Sigmoid colon (tissue), 7 donors: ENCODE measurements around the gene F12. TPM values are rescaled to one million over a fixed set of nuclear protein-coding genes. Genes with fewer than 3 reads are reported as not detected.

Source experiments
- DNase-seq: peaks from one replicate; pipeline ENCODE4 v3.0.0-alpha.2; 2019
- H3K27ac ChIP-seq, 4 donors: fragments of 200-600 bp; sonication (generic); one replicate each; pipeline ENCODE4 v1.5.1; 2016 to 2019; ENCODE audit warnings: mild to moderate bottlenecking in 1 of 4
- H3K27me3 ChIP-seq, 3 donors: fragments of 200-600 bp; sonication (generic); one replicate each; pipeline ENCODE4 v1.5.1; 2019; ENCODE audit warnings: mild to moderate bottlenecking in 1 of 3
- H3K36me3 ChIP-seq, 4 donors: fragments of 200-600 bp; sonication (generic); one replicate each; pipeline ENCODE4 v1.5.1; 2016 to 2019
- H3K4me1 ChIP-seq, 4 donors: fragments of 200-600 bp; sonication (generic); one replicate each; pipeline ENCODE4 v1.5.1; 2017 to 2019
- H3K4me3 ChIP-seq, 4 donors: fragments of 200-600 bp; sonication (generic); one replicate each; pipeline ENCODE4 v1.5.1; 2017 to 2019; ENCODE audit warnings: mild to moderate bottlenecking in 2 of 4, moderate library complexity in 1 of 4
- H3K9me3 ChIP-seq, 4 donors: fragments of 200-600 bp in 3 of 4; sonication (generic) in 3 of 4; one replicate each; pipeline versions ENCODE4 v1.5.1 to v1.6.1; 2013 to 2019
- EP300 ChIP-seq, 4 donors: sonication (generic); formaldehyde crosslinking; IDR thresholded peaks; one replicate each; pipeline ENCODE4 v1.6.1; 2017; ENCODE audit warnings: antibody characterized with exemption in 4 of 4
- POLR2A ChIP-seq, 2 donors: fragments of 450-650 bp; IDR thresholded peaks; one replicate each; pipeline ENCODE4 v1.6.1; 2016; ENCODE audit warnings: antibody characterized with exemption in 2 of 2, mild to moderate bottlenecking in 2 of 2, moderate library complexity in 2 of 2
- POLR2AphosphoS5 ChIP-seq, 4 donors: sonication (generic); formaldehyde crosslinking; IDR thresholded peaks; one replicate each; pipeline ENCODE4 v1.6.1; 2017; ENCODE audit warnings: antibody characterized with exemption in 4 of 4
- WGBS, 2 donors: extraction: QIAGEN DNeasy Blood & Tissue Kit; methylation state at CpG; one replicate each; pipeline ENCODE4 v1.1.7; 2013; 5-methylcytosine and 5-hydroxymethylcytosine counted together
- intact Hi-C: fragments of 100-400 bp; cut with DNase I; formaldehyde crosslinking; loops from one replicate; pipeline ENCODE4 v1.15.1; 2023
- polyA plus RNA-seq, 3 donors: library from polyadenylated mRNA; stranded (reverse); fragments of 200-250 nt; gene quantifications; one replicate each; pipeline ENCODE4 v1.2.3, GENCODE V29; 2013
- total RNA-seq, 4 donors: library from RNA; depleted of rRNA; stranded (reverse); fragments of >200 nt; gene quantifications; one replicate each; pipeline ENCODE4 v1.1.0, GENCODE V29; 2016
- TF ChIP-seq, protein P1 (sequence below), 4 experiments: fragments of 450-650 bp in 3 of 4; fragments of 200-600 bp in 1 of 4; IDR thresholded peaks; one replicate each; pipeline ENCODE4 v1.5.1; 2016 to 2019; ENCODE audit warnings: antibody characterized with exemption in 4 of 4, mild to moderate bottlenecking in 3 of 4, moderate library complexity in 2 of 4
- donor health status: healthy with polysubstance abuse.
- donor health status: Bipolar disorder and iron deficiency.
- donor health status: healthy.

Gene F12
- under 1 TPM in 3 of 4 donors, not detected in 1; 0.36 to 0.83 (median 0.81) TPM for total RNA-seq
- 10 to 100 TPM in 1 of 3 donors, 1 to 10 TPM in 2; 3.6 to 14.0 (median 8.1) TPM for polyA plus RNA-seq

DNA sequence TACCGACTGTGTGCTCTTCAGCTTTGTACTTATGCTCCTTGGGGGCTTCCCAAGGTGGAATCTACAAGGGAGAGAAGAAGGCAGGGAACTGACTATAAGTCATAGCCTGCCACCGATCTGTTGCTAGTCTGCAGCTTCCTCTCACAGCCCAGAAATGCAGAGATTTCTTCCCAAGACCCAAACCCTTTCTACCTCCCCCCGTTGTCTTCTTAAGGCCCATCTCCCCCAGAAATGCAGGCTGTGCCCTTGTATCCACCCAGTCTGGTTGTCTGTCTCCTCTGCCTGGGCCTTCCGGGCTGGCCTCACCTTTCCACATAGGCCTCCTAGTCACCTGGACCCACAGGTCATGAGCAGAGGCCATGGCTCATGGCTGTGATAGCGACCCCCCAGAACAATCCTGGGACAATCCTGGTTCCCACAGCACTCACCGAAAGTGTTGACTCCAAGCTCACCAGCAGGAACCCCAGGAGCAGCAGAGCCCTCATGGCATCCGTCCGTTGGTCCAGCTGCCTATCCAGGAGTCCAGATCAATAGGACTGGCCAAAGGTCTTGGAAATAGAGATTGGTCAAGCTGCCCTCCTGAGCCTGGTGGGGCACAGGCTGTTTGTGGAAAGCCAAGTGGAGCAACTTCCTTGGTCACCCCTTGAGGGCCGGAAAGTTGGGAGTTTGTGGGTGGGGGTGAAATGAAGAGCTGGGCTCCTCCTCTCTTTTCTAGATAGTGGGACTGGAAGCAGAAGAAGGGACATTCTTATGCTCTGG, at the start of gene F12:
Gene F12 (minus strand): TSS at position 522 of the 759 bp plus-strand sequence. CDS start 37 bp downstream, at position 485.
- TF ChIP-seq, protein P1, sequence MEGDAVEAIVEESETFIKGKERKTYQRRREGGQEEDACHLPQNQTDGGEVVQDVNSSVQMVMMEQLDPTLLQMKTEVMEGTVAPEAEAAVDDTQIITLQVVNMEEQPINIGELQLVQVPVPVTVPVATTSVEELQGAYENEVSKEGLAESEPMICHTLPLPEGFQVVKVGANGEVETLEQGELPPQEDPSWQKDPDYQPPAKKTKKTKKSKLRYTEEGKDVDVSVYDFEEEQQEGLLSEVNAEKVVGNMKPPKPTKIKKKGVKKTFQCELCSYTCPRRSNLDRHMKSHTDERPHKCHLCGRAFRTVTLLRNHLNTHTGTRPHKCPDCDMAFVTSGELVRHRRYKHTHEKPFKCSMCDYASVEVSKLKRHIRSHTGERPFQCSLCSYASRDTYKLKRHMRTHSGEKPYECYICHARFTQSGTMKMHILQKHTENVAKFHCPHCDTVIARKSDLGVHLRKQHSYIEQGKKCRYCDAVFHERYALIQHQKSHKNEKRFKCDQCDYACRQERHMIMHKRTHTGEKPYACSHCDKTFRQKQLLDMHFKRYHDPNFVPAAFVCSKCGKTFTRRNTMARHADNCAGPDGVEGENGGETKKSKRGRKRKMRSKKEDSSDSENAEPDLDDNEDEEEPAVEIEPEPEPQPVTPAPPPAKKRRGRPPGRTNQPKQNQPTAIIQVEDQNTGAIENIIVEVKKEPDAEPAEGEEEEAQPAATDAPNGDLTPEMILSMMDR (IDR thresholded peaks at IDR 0.05), result no peak
- TF ChIP-seq EP300 (IDR thresholded peaks at IDR 0.05), result no peak
- no peak for TF ChIP-seq POLR2A (IDR thresholded peaks at IDR 0.05)
- no peak for TF ChIP-seq POLR2AphosphoS5 (IDR thresholded peaks at IDR 0.05)
- Histone ChIP-seq H3K27ac (no peak within 1 kb of the TSS), H3K36me3 (no peaks in the 10 kb centered on the region), H3K27me3 (peaks cover 0 to 16% (median 11%) of the 10 kb centered on the region in 3 donors), H3K4me1 (peaks cover 0 to 8% (median 7%) of the 10 kb centered on the region in 4 donors), H3K4me3 (no peak within 1 kb of the TSS), H3K9me3 (no peaks in the 10 kb centered on the region)
- WGBS, 2 donors, result 93 to 94% methylated on average over 9 of the region's 9 CpGs
- no peak for DNase-seq
- intact Hi-C loops, result no loop called here

DNA sequence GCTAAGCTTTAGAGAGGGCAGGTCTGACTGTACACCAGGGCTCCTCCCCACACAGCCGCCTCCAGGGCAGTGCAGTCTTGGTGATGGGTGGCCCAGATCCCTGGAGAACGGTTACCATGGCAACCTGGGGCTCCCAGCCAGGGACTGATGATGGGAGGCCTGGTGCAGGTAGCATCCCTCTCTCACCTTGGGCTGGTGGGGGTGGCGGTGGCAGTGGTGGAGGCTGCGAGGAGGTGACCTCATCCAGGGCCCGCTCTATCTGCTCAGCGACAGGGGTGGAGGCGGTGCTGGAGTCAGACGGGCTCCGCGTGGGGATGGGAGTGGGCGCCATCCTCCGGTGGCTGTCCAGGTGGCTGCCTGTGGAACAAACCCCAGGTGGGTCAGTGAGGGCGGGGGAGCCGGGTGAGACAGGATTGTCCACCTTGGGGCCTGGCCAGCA, 49.6 kb upstream of the F12 start:
- intact Hi-C loops, result no loop called here
- peaks cover 0 to 35% (median 16%) of the 10 kb centered on the region in 4 donors for H3K36me3 ChIP-seq

DNA sequence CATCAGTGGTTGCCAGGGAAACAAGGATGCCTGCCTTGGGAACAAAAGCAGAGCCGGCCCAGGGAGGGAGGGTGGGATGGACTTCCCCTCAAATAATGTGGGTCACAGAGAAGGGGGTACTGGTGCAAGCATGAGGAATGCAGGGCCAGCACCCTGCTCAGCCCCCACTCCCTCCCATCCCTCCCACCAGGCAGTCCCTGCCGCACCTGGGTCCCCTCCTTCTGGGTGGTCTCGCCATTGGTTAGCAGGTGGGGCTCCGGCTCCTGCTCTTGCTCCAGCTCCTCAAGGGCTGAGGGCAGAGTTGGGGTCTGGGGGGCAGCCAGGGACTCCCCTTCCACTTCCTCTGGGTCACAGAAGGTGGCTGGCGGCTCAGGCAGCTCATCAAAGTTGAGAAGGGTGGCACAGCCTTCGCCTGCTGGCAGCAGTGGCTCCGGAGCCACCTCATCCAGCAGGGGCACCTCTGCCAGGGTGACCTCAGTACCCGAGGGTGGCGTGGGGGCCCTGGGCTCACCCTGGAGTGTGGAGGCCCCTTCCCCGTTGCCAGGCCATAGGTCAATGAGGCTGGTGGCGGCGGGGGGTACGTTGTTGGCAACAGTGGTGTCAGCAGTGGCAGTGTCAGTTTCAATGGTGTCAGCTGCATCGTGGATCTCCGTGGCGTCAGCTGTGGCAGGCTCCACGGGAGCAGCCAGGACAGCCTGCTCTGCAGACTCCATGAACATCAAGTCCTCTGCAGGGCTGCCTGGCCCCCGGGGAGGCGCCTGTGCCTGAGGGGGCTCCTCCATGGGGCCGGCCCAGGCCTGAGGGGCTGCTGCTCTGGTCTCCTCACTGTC, 48.7 kb upstream of the F12 start:
- 88 to 90% methylated on average over 20 of the region's 20 CpGs for WGBS, 2 donors
- H3K9me3 ChIP-seq, result no peaks in the 10 kb centered on the region

More for the DNA sequence above, 49.6 kb upstream of the F12 start:
- Histone ChIP-seq H3K4me3 (no peak overlapping the region), H3K4me1 (peaks cover 0 to 48% (median 35%) of the 10 kb centered on the region in 4 donors), H3K27me3 (no peaks in the 10 kb centered on the region), H3K9me3 (no peaks in the 10 kb centered on the region), H3K27ac (no peak overlapping the region)
- peak; percentile 73 for DNase-seq
- TF ChIP-seq POLR2AphosphoS5 (IDR thresholded peaks at IDR 0.05) (no peak), POLR2A (IDR thresholded peaks at IDR 0.05) (no peak), EP300 (IDR thresholded peaks at IDR 0.05) (no peak)
- TF ChIP-seq, protein P1 (IDR thresholded peaks at IDR 0.05), result no peak
- WGBS, 2 donors, result 92 to 93% methylated on average over 14 of the region's 14 CpGs

More for the DNA sequence above, 48.7 kb upstream of the F12 start:
- H3K27me3 ChIP-seq, result peaks cover 0 to 4% (median 0%) of the 10 kb centered on the region in 3 donors
- peaks cover 0 to 35% (median 16%) of the 10 kb centered on the region in 4 donors for H3K36me3 ChIP-seq
- no peak for TF ChIP-seq POLR2AphosphoS5 (IDR thresholded peaks at IDR 0.05)
- TF ChIP-seq, protein P1 (IDR thresholded peaks at IDR 0.05), result peak in 1 of 4 experiments; percentile 1
- intact Hi-C loops, result loop anchor here (2.0 kb wide), 1 partner anchor 15 kb away; the partner anchor contains the start of gene DBN1
- peak; percentile 69 for DNase-seq
- peaks cover 0 to 55% (median 40%) of the 10 kb centered on the region in 4 donors for H3K4me1 ChIP-seq
- peak overlapping the region; percentile 45 to 82 (median 75) for H3K27ac ChIP-seq
- no peak overlapping the region for H3K4me3 ChIP-seq
